Endothelial cell of umbilical vein (primary cell): ENCODE measurements around the gene STXBP2.

Experiments
- CTCF ChIP-seq, 2 donors: IDR thresholded peaks; 1 replicate in 1 of 2; 2 replicates in 1 of 2; pipeline ENCODE4 v1.5.1; 2011; ENCODE audit warnings: low read length in 2 of 2, mild to moderate bottlenecking in 2 of 2, moderate library complexity in 2 of 2, control low read depth in 1 of 2, inconsistent platforms in 1 of 2, low read depth in 1 of 2; ENCODE audit not compliant: insufficient read depth in 1 of 2; ENCODE audit errors: extremely low read depth in 1 of 2
- MAX ChIP-seq: IDR thresholded peaks from 2 replicates; pipeline ENCODE4 v1.6.1; 2011; ENCODE audit not compliant: insufficient read depth, insufficient read length
- POLR2A ChIP-seq: IDR thresholded peaks from 2 replicates; pipeline ENCODE4 v1.6.1; 2012; ENCODE audit warnings: low read depth, mild to moderate bottlenecking, control low read depth, low read length

GRCh38 chr19:7654401-7654800 is 17.5 kb downstream of the STXBP2 start:
- no peak for TF ChIP-seq CTCF (IDR thresholded peaks at IDR 0.05; ENCODE audit: extremely low read depth in 1 of 2, insufficient read depth in 1 of 2, low read depth in 1 of 2, low read length in 2 of 2)
- TF ChIP-seq POLR2A = no peak
- no peak for TF ChIP-seq MAX
